Vagina (tissue), 2 donors: ENCODE measurements around the gene ST7. TPM values are rescaled to one million over a fixed set of nuclear protein-coding genes. Genes with fewer than 3 reads are reported as not detected.

Experiments
- DNase-seq, 2 donors: peaks; one replicate each; pipeline ENCODE4 v3.0.0-alpha.2; 2017; ENCODE audit errors: extremely low spot score in 2 of 2
- H3K27ac ChIP-seq: fragments of 200-600 bp; sonication (generic); one replicate; pipeline ENCODE4 v1.5.1; 2019
- H3K27me3 ChIP-seq: fragments of 200-600 bp; sonication (generic); one replicate; pipeline ENCODE4 v1.5.1; 2019
- H3K36me3 ChIP-seq, 2 donors: fragments of 200-600 bp; sonication (generic); one replicate each; pipeline ENCODE4 v1.5.1; 2017 to 2019
- H3K4me1 ChIP-seq: fragments of 200-600 bp; sonication (generic); one replicate; pipeline ENCODE4 v1.5.1; 2019
- H3K4me3 ChIP-seq, 2 donors: fragments of 200-600 bp; sonication (generic); 1 replicate in 1 of 2; 2 replicates in 1 of 2; pipeline ENCODE4 v1.5.1; 2016 to 2019
- H3K9me3 ChIP-seq: fragments of 200-600 bp; sonication (generic); one replicate; pipeline ENCODE4 v1.5.1; 2019
- POLR2A ChIP-seq, 2 donors: fragments of 450-650 bp; IDR thresholded peaks; one replicate each; pipeline ENCODE4 v1.6.1; 2017; ENCODE audit warnings: antibody characterized with exemption in 2 of 2, mild to moderate bottlenecking in 2 of 2, moderate library complexity in 2 of 2
- POLR2AphosphoS5 ChIP-seq, 2 donors: sonication (generic); formaldehyde crosslinking; IDR thresholded peaks; one replicate each; pipeline ENCODE4 v1.9.0; 2017; ENCODE audit warnings: antibody characterized with exemption in 2 of 2, mild to moderate bottlenecking in 2 of 2, low read depth in 1 of 2; ENCODE audit not compliant: insufficient read depth in 1 of 2
- intact Hi-C: fragments of 100-400 bp; cut with DNase I; formaldehyde crosslinking; loops from one replicate; pipeline ENCODE4 v1.15.1; 2023
- total RNA-seq: library from RNA; depleted of rRNA; stranded (reverse); fragments of >200 nt; gene quantifications from one replicate; pipeline ENCODE4 v1.2.3, GENCODE V29; 2016
- TF ChIP-seq, protein P1 (sequence below), 3 experiments: fragments of 450-650 bp in 2 of 3; fragments of 200-600 bp in 1 of 3; sonication (generic) in 1 of 3; IDR thresholded peaks; one replicate each; pipeline ENCODE4 v1.5.1; 2017 to 2019; ENCODE audit warnings: antibody characterized with exemption in 3 of 3, mild to moderate bottlenecking in 2 of 3, moderate library complexity in 2 of 3

Gene ST7
- total RNA-seq, 1 donor from 2014 or later = 15.2 TPM

DNA sequence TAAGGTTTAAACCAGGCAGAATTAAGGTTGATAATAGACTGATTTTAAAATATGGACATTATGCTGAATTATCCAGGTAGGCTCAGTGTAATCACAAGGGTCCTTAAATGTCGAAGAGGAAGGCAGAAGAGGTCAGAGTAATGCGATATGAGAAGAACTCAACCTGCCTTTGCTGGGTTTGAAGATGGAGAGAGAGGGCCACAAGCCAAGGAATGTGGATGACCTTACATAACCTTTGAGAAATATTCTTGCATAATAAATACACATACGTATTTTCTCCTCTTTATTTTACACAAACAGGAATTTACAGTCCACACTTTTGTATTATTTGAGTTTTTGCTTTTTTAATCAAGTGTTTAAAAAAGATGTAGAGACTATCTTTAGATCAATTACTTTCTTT is 88.5 kb downstream of the ST7 start:
- Histone ChIP-seq H3K27ac (no peak overlapping the region), H3K27me3 (no peaks in the 10 kb centered on the region), H3K4me3 (no peak overlapping the region), H3K36me3 (no peaks in the 10 kb centered on the region), H3K4me1 (peaks cover 22% of the 10 kb centered on the region), H3K9me3 (no peaks in the 10 kb centered on the region)
- no peak for DNase-seq
- TF ChIP-seq POLR2AphosphoS5 (IDR thresholded peaks at IDR 0.05; ENCODE audit: insufficient read depth in 1 of 2, low read depth in 1 of 2) = no peak
- TF ChIP-seq, protein P1, sequence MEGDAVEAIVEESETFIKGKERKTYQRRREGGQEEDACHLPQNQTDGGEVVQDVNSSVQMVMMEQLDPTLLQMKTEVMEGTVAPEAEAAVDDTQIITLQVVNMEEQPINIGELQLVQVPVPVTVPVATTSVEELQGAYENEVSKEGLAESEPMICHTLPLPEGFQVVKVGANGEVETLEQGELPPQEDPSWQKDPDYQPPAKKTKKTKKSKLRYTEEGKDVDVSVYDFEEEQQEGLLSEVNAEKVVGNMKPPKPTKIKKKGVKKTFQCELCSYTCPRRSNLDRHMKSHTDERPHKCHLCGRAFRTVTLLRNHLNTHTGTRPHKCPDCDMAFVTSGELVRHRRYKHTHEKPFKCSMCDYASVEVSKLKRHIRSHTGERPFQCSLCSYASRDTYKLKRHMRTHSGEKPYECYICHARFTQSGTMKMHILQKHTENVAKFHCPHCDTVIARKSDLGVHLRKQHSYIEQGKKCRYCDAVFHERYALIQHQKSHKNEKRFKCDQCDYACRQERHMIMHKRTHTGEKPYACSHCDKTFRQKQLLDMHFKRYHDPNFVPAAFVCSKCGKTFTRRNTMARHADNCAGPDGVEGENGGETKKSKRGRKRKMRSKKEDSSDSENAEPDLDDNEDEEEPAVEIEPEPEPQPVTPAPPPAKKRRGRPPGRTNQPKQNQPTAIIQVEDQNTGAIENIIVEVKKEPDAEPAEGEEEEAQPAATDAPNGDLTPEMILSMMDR (IDR thresholded peaks at IDR 0.05) = no peak
- no peak for TF ChIP-seq POLR2A (IDR thresholded peaks at IDR 0.05)
- intact Hi-C loops = no loop called here

DNA sequence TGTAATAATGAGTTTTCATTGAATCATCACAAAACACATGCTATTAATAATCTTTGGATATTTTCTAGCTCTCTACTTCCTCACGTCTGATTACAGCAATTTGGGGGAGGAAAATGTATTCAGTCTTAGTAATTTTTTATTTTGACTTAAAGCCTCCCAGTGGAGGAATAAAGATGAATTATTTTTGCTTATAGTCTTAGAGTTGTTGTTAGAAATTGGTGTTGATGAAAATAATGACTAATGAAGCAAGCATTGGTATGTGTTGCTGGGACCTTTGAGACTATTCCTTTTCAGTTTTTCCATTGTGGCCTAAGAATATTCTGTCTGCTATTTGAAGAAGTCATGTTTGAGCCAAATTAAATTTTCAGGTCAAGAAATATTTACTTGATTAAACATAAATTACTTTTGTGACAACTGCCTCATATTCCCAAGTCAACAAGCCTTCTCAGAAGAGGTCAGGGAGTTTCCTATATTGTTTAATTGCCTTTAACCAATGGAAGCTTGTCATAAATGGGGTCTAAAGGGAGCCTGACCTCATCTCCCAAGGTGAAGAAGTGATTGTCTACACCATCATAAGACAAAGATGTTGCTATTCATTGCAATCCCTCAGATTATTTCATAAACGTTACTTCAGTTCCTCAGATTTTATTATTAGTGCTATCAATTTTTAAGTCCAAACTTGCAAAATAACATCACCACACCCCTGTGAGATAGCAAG is 90.0 kb downstream of the ST7 start:
- peaks cover 27% of the 10 kb centered on the region for H3K4me1 ChIP-seq
- H3K9me3 ChIP-seq = no peaks in the 10 kb centered on the region
- DNase-seq = no peak
- no peaks in the 10 kb centered on the region for H3K36me3 ChIP-seq
- TF ChIP-seq, protein P1 (IDR thresholded peaks at IDR 0.05) = no peak
- TF ChIP-seq POLR2AphosphoS5 (IDR thresholded peaks at IDR 0.05; ENCODE audit: insufficient read depth in 1 of 2, low read depth in 1 of 2) (no peak), POLR2A (IDR thresholded peaks at IDR 0.05) (no peak)
- no peak overlapping the region for H3K27ac ChIP-seq
- H3K27me3 ChIP-seq = no peaks in the 10 kb centered on the region
- intact Hi-C loops = no loop called here
- no peak overlapping the region for H3K4me3 ChIP-seq

DNA sequence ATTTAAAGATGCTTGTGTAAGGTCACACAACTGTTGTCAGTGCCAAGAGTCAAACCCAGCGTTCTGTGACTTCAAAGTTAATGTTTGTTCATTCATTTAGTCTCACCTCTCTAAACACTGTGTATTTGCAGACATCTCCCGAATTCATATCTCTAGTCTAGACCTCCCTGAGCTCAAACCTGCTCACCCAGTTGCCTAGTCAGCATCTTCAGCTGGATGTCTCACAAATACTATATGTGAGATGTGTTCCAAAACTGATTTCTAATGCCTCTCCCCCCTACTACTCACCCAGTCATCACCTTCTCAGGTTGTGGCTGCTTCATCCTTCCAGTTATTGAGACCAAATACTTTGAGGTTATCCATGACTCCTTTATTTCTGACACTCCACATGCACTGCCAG is 91.4 kb downstream of the ST7 start:
- no peak overlapping the region for H3K4me3 ChIP-seq
- no peak for DNase-seq
- no peaks in the 10 kb centered on the region for H3K9me3 ChIP-seq
- TF ChIP-seq, protein P1 (IDR thresholded peaks at IDR 0.05) = no peak
- no peak for TF ChIP-seq POLR2AphosphoS5 (IDR thresholded peaks at IDR 0.05; ENCODE audit: insufficient read depth in 1 of 2, low read depth in 1 of 2)
- no peak for TF ChIP-seq POLR2A (IDR thresholded peaks at IDR 0.05)
- intact Hi-C loops = no loop called here
- no peak overlapping the region for H3K27ac ChIP-seq
- H3K36me3 ChIP-seq = no peaks in the 10 kb centered on the region
- no peaks in the 10 kb centered on the region for H3K27me3 ChIP-seq
- peaks cover 32% of the 10 kb centered on the region for H3K4me1 ChIP-seq

DNA sequence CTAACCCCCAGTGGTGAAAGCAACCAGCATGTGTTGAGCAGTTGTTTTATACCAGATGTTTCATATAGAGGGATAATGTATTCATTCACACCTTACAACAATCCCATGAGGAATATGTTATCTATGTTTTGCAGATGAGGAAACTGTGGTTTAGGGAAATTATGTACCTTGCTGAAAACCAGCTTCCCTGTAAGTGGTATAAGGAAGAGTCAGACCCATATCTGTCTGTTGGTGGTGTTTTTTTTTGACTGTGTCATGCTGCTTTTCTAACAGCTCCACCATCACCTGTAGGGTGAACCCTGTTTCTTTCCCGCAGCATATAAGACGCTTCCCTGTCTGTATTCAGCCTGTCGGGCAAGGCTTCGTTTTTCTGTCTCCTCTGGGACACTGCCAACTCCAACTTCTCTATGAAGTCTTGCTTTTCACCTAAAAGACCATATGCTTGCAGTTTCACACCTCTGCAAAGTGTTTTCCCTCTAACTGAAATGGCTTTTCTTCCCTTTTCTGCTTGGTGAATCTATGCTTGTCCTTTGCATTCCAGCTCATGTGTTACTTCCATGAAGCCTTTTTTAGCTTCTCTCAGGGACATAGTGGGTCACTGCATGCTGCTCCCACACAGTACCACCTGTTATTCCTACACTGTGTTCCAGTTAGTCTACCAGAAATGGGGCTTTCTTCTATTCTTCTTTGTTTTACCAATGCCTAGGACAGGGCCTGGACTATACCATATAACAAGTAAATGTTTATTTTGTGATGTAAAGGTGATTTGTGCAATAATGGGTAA is 92.8 kb downstream of the ST7 start:
- H3K9me3 ChIP-seq = no peaks in the 10 kb centered on the region
- H3K27me3 ChIP-seq = no peaks in the 10 kb centered on the region
- DNase-seq = no peak
- no peak overlapping the region for H3K27ac ChIP-seq
- no peaks in the 10 kb centered on the region for H3K36me3 ChIP-seq
- TF ChIP-seq POLR2A (IDR thresholded peaks at IDR 0.05) = no peak
- TF ChIP-seq, protein P1 (IDR thresholded peaks at IDR 0.05) = no peak
- TF ChIP-seq POLR2AphosphoS5 (IDR thresholded peaks at IDR 0.05; ENCODE audit: insufficient read depth in 1 of 2, low read depth in 1 of 2) = no peak
- intact Hi-C loops = no loop called here
- H3K4me1 ChIP-seq = peaks cover 32% of the 10 kb centered on the region
- H3K4me3 ChIP-seq = no peak overlapping the region

DNA sequence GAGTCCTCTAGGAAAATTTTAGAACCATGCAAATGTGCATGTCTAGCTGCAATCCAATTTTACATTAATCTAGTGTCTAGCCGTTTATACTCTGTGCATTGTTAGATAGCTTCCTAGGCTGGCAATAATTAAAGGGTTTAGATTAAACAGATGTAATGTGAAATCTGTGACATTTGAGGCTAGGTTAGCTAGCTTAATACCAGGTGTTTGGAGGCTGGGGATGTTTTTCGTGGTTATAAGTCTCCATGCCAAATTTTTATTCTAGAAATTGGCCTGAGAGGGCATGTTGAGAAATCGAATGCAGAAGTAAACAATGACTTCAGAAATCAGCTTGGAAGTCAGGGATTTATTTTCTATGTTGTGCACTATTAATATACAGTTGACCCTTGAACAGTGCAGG is 94.2 kb downstream of the ST7 start:
- no peak for DNase-seq
- Histone ChIP-seq H3K4me3 (no peak overlapping the region), H3K9me3 (no peaks in the 10 kb centered on the region), H3K4me1 (peaks cover 32% of the 10 kb centered on the region), H3K36me3 (no peaks in the 10 kb centered on the region), H3K27me3 (no peaks in the 10 kb centered on the region), H3K27ac (no peak overlapping the region)
- intact Hi-C loops = no loop called here
- TF ChIP-seq, protein P1 (IDR thresholded peaks at IDR 0.05) = no peak
- no peak for TF ChIP-seq POLR2AphosphoS5 (IDR thresholded peaks at IDR 0.05; ENCODE audit: insufficient read depth in 1 of 2, low read depth in 1 of 2)
- TF ChIP-seq POLR2A (IDR thresholded peaks at IDR 0.05) = no peak
